Mesenchymal stem cell (in vitro differentiated cells and primary cell): ENCODE results near the gene RPP25L.

Experiments used
- DNase-seq: peaks from one replicate; pipeline ENCODE4 v3.0.0-alpha.2; 2013
- H2AFZ ChIP-seq: one replicate; pipeline ENCODE4 v1.6.1; 2013; ENCODE audit warnings: low read depth, mild to moderate bottlenecking, control low read depth, inconsistent platforms, low read length, moderate library complexity
- H2AK5ac ChIP-seq: 2 replicates; pipeline ENCODE4 v1.6.1; 2013; ENCODE audit warnings: low read length, moderate library complexity, mild to moderate bottlenecking, inconsistent platforms; ENCODE audit not compliant: severe bottlenecking
- H2BK120ac ChIP-seq: one replicate; pipeline ENCODE4 v1.6.1; 2013; ENCODE audit warnings: low read depth, mild to moderate bottlenecking, inconsistent platforms, low read length, moderate library complexity
- H2BK12ac ChIP-seq, 2 experiments: one replicate each; pipeline ENCODE4 v1.6.1; 2013; ENCODE audit warnings: inconsistent platforms in 2 of 2, low read length in 2 of 2, mild to moderate bottlenecking in 2 of 2, moderate library complexity in 2 of 2, control low read depth in 1 of 2
- H2BK15ac ChIP-seq: one replicate; pipeline ENCODE4 v1.6.1; 2013; ENCODE audit warnings: mild to moderate bottlenecking, low read depth, inconsistent platforms; ENCODE audit not compliant: poor library complexity, severe bottlenecking
- H2BK5ac ChIP-seq: 2 replicates; pipeline ENCODE4 v1.6.1; 2013; ENCODE audit warnings: low read depth, mild to moderate bottlenecking, low read length, control low read depth, inconsistent platforms; ENCODE audit not compliant: poor library complexity, severe bottlenecking
- H3K14ac ChIP-seq, 2 experiments: one replicate each; pipeline ENCODE4 v1.6.1; 2013; ENCODE audit warnings: inconsistent platforms in 2 of 2, low read length in 2 of 2, control low read depth in 1 of 2, mild to moderate bottlenecking in 1 of 2, moderate library complexity in 1 of 2
- H3K18ac ChIP-seq, 2 experiments: one replicate each; pipeline ENCODE4 v1.6.1; 2013; ENCODE audit warnings: inconsistent platforms in 2 of 2, low read length in 2 of 2, control low read depth in 1 of 2, low read depth in 1 of 2, mild to moderate bottlenecking in 1 of 2
- H3K23ac ChIP-seq, 2 experiments: one replicate each; pipeline ENCODE4 v1.6.1; 2013; ENCODE audit warnings: inconsistent platforms in 2 of 2, low read length in 2 of 2, mild to moderate bottlenecking in 2 of 2, moderate library complexity in 2 of 2, control low read depth in 1 of 2
- H3K27ac ChIP-seq: 2 replicates; pipeline ENCODE4 v1.5.1; 2013; ENCODE audit warnings: mild to moderate bottlenecking, moderate library complexity, low read length, control low read depth, inconsistent platforms; ENCODE audit not compliant: poor library complexity, severe bottlenecking
- H3K27me3 ChIP-seq, 2 experiments: 2 replicates each; pipeline versions ENCODE4 v1.6.1 to v1.7.0; 2013; ENCODE audit warnings: low read length in 2 of 2, mild to moderate bottlenecking in 2 of 2, moderate library complexity in 2 of 2, control low read depth in 1 of 2, inconsistent platforms in 1 of 2; ENCODE audit not compliant: control insufficient read depth in 1 of 2, insufficient read depth in 1 of 2
- H3K36me3 ChIP-seq, 2 experiments: 2 replicates each; pipeline versions ENCODE4 v1.6.1 to v1.7.0; 2013; ENCODE audit warnings: low read length in 2 of 2, control low read depth in 1 of 2, inconsistent platforms in 1 of 2, low read depth in 1 of 2, mild to moderate bottlenecking in 1 of 2; ENCODE audit not compliant: insufficient read depth in 2 of 2, control insufficient read depth in 1 of 2
- H3K4ac ChIP-seq, 2 experiments: one replicate each; pipeline ENCODE4 v1.6.1; 2013; ENCODE audit warnings: inconsistent platforms in 2 of 2, low read length in 2 of 2, mild to moderate bottlenecking in 2 of 2, moderate library complexity in 2 of 2, control low read depth in 1 of 2, low read depth in 1 of 2
- H3K4me1 ChIP-seq: 2 replicates; pipeline ENCODE4 v1.6.1; 2013; ENCODE audit warnings: low read depth, low read length, control low read depth; ENCODE audit not compliant: control insufficient read depth, insufficient read depth
- H3K4me2 ChIP-seq: 2 replicates; pipeline ENCODE4 v1.6.1; 2013; ENCODE audit warnings: low read length, mild to moderate bottlenecking, inconsistent platforms; ENCODE audit not compliant: poor library complexity, severe bottlenecking
- H3K4me3 ChIP-seq, 2 experiments: 2 replicates each; pipeline versions ENCODE4 v1.5.1 to v1.7.0; 2013; ENCODE audit warnings: low read length in 2 of 2, mild to moderate bottlenecking in 2 of 2, control low read depth in 1 of 2, low read depth in 1 of 2; ENCODE audit not compliant: insufficient read depth in 1 of 2
- H3K79me1 ChIP-seq: replicated peaks from 2 replicates; pipeline ENCODE4 v1.6.1; 2013; ENCODE audit warnings: mild to moderate bottlenecking, control low read depth, low read length, inconsistent platforms; ENCODE audit not compliant: poor library complexity, severe bottlenecking
- H3K9ac ChIP-seq: 2 replicates; pipeline ENCODE4 v1.7.0; 2013; ENCODE audit warnings: mild to moderate bottlenecking, low read length, moderate library complexity
- H3K9me3 ChIP-seq: 2 replicates; pipeline ENCODE4 v1.7.0; 2013; ENCODE audit warnings: mild to moderate bottlenecking, low read length; ENCODE audit not compliant: control insufficient read depth
- H4K8ac ChIP-seq: one replicate; pipeline ENCODE4 v1.6.1; 2013; ENCODE audit warnings: inconsistent platforms, mild to moderate bottlenecking, low read length, moderate library complexity
- H4K91ac ChIP-seq: one replicate; pipeline ENCODE4 v1.6.1; 2013; ENCODE audit warnings: mild to moderate bottlenecking, low read length, inconsistent platforms
- WGBS: methylation state at CpG from one replicate; pipeline ENCODE4 v1.1.7; 2013; ENCODE audit warnings: mixed read lengths; 5-methylcytosine and 5-hydroxymethylcytosine counted together

Gene RPP25L

GRCh38 chr9:34581318-34581717 is 30.6 kb downstream of the RPP25L start:
- Histone ChIP-seq H2AFZ (no peak overlapping the region), H3K4ac (no peak overlapping the region)
- 70% methylated on average over 2 of the region's 3 CpGs for WGBS

GRCh38 chr9:34580358-34580757 is 31.5 kb downstream of the RPP25L start:
- Histone ChIP-seq H3K4me3 (no peak overlapping the region), H3K4ac (no peak overlapping the region), H3K36me3 (no peaks in the 10 kb centered on the region), H2BK15ac (no peak overlapping the region), H3K4me2 (no peak overlapping the region), H2BK12ac (no peak overlapping the region), H4K91ac (no peak overlapping the region), H2BK120ac (no peak overlapping the region), H3K27me3 (peaks cover 80 to 95% of the 10 kb centered on the region in 2 experiments), H4K8ac (no peak overlapping the region), H2BK5ac (no peak overlapping the region), H3K9ac (no peak overlapping the region), H2AFZ (no peak overlapping the region), H3K9me3 (no peaks in the 10 kb centered on the region), H3K14ac (no peak overlapping the region), H3K4me1 (peaks cover 12% of the 10 kb centered on the region), H3K18ac (no peak overlapping the region), H3K27ac (no peak overlapping the region), H3K79me1 (no peaks in the 10 kb centered on the region), H2AK5ac (no peak overlapping the region), H3K23ac (no peak overlapping the region)
- DNase-seq: no peak
- WGBS: 61% methylated on average over 8 of the region's 8 CpGs

More at GRCh38 chr9:34581318-34581717, 30.6 kb downstream of the RPP25L start:
- no peak overlapping the region for H4K91ac ChIP-seq
- no peak overlapping the region for H3K4me3 ChIP-seq
- H3K14ac ChIP-seq: no peak overlapping the region
- H2BK15ac ChIP-seq: no peak overlapping the region
- H3K9me3 ChIP-seq: no peaks in the 10 kb centered on the region
- H2BK12ac ChIP-seq: no peak overlapping the region
- H3K4me1 ChIP-seq: peaks cover 12% of the 10 kb centered on the region
- peaks cover 83 to 95% of the 10 kb centered on the region in 2 experiments for H3K27me3 ChIP-seq
- H3K36me3 ChIP-seq: no peaks in the 10 kb centered on the region
- H3K23ac ChIP-seq: no peak overlapping the region
- H3K9ac ChIP-seq: no peak overlapping the region
- H2AK5ac ChIP-seq: no peak overlapping the region
- no peak overlapping the region for H3K27ac ChIP-seq
- H3K18ac ChIP-seq: no peak overlapping the region
- no peak for DNase-seq
- no peak overlapping the region for H3K4me2 ChIP-seq
- H4K8ac ChIP-seq: no peak overlapping the region
- H3K79me1 ChIP-seq: no peaks in the 10 kb centered on the region
- H2BK120ac ChIP-seq: no peak overlapping the region
- H2BK5ac ChIP-seq: no peak overlapping the region

- no peak overlapping the region for H3K4ac ChIP-seq
- H3K27ac ChIP-seq: no peak overlapping the region
- no peaks in the 10 kb centered on the region for H3K79me1 ChIP-seq
- 74% methylated on average over 5 of the region's 5 CpGs for WGBS
- H3K36me3 ChIP-seq: no peaks in the 10 kb centered on the region
- H3K14ac ChIP-seq: no peak overlapping the region
- H3K4me2 ChIP-seq: no peak overlapping the region
- peaks cover 80 to 95% of the 10 kb centered on the region in 2 experiments for H3K27me3 ChIP-seq
- H2BK120ac ChIP-seq: no peak overlapping the region
- no peak overlapping the region for H3K9ac ChIP-seq
- no peak for DNase-seq
- H3K23ac ChIP-seq: no peak overlapping the region
- H4K8ac ChIP-seq: no peak overlapping the region
- H3K18ac ChIP-seq: no peak overlapping the region
- H4K91ac ChIP-seq: no peak overlapping the region
- H2BK15ac ChIP-seq: no peak overlapping the region
- H3K9me3 ChIP-seq: no peaks in the 10 kb centered on the region
- H2BK12ac ChIP-seq: no peak overlapping the region
- H2AFZ ChIP-seq: no peak overlapping the region
- H2BK5ac ChIP-seq: no peak overlapping the region
- peaks cover 12% of the 10 kb centered on the region for H3K4me1 ChIP-seq
- no peak overlapping the region for H2AK5ac ChIP-seq
- H3K4me3 ChIP-seq: no peak overlapping the region
Observed at GRCh38 chr9:34579808-34580163, 32.1 kb downstream of the RPP25L start.

GRCh38 chr9:34579104-34579807 is 32.6 kb downstream of the RPP25L start:
- Histone ChIP-seq H2AFZ (no peak overlapping the region), H3K9me3 (no peaks in the 10 kb centered on the region), H2AK5ac (no peak overlapping the region), H2BK120ac (no peak overlapping the region), H3K23ac (peak overlapping the region in 1 of 2 experiments; percentile 94), H4K8ac (no peak overlapping the region), H3K4ac (no peak overlapping the region), H3K4me3 (no peak overlapping the region), H3K18ac (no peak overlapping the region), H3K79me1 (no peaks in the 10 kb centered on the region), H3K27ac (no peak overlapping the region), H4K91ac (no peak overlapping the region), H2BK15ac (no peak overlapping the region), H2BK12ac (no peak overlapping the region), H2BK5ac (no peak overlapping the region), H3K14ac (no peak overlapping the region), H3K27me3 (peaks cover 79 to 95% of the 10 kb centered on the region in 2 experiments), H3K4me2 (no peak overlapping the region), H3K9ac (no peak overlapping the region), H3K4me1 (peaks cover 12% of the 10 kb centered on the region), H3K36me3 (no peaks in the 10 kb centered on the region)
- 14% methylated on average over 8 of the region's 17 CpGs for WGBS
- no peak for DNase-seq
